HEK293T (cell line): Measurements from ENCODE around the gene CASZ1.

Experiments used
- BHLHE40 ChIP-seq: fragments of 450-650 bp; IDR thresholded peaks from 2 replicates; pipeline ENCODE4 v1.6.1; 2016; ENCODE audit warnings: mild to moderate bottlenecking, moderate library complexity, borderline replicate concordance
- CTBP1 ChIP-seq: fragments of 450-650 bp; IDR thresholded peaks from 2 replicates; pipeline ENCODE4 v1.6.1; 2016; ENCODE audit warnings: borderline replicate concordance
- FOXM1 ChIP-seq: fragments of 450-650 bp; IDR thresholded peaks from 2 replicates; pipeline ENCODE4 v1.6.1; 2017; ENCODE audit warnings: mild to moderate bottlenecking, borderline replicate concordance
- HDGF ChIP-seq: fragments of 450-650 bp; IDR thresholded peaks from 2 replicates; pipeline ENCODE4 v1.6.1; 2017; ENCODE audit warnings: antibody characterized with exemption, borderline replicate concordance
- L3MBTL2 ChIP-seq: fragments of 450-650 bp; conservative IDR thresholded peaks from 2 replicates; pipeline ENCODE4 v1.6.1; 2016; ENCODE audit warnings: mild to moderate bottlenecking
- SP1 ChIP-seq: fragments of 450-650 bp; IDR thresholded peaks from 2 replicates; pipeline ENCODE4 v1.6.1; 2017
- SUZ12 ChIP-seq: fragments of 450-650 bp; IDR thresholded peaks from 2 replicates; pipeline ENCODE4 v1.6.1; 2016; ENCODE audit warnings: mild to moderate bottlenecking
- ZNF384 ChIP-seq: fragments of 450-650 bp; IDR thresholded peaks from 2 replicates; pipeline ENCODE4 v1.6.1; 2016
- TF ChIP-seq, protein P1 (sequence below): fragments of 450-650 bp; IDR thresholded peaks from 2 replicates; pipeline ENCODE4 v1.6.1; 2016

DNA sequence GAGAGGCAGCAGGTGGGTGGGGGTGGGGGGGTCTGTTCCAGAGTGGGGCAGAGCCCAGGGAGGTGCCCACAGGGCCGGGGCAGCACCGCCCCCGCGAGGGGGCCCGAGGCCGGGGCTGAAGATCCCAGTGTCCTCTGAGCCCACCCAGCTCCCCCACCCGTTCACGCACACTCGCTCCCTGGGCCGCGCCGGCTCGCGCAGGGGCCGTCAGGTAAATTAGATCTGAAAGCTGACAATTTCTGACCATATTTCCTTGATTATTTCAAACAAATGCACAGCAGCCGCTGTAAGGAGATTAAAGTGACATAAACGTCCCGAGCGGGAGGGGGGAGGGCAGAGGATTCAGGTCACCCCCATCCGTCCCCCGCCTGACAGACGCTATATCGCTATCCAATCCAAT, 118.0 kb downstream of the CASZ1 start:
- TF ChIP-seq FOXM1 (no peak), SUZ12 (no peak), L3MBTL2 (no peak), HDGF (no peak), ZNF384 (no peak), BHLHE40 (no peak), SP1 (no peak), CTBP1 (no peak)
- TF ChIP-seq, protein P1, sequence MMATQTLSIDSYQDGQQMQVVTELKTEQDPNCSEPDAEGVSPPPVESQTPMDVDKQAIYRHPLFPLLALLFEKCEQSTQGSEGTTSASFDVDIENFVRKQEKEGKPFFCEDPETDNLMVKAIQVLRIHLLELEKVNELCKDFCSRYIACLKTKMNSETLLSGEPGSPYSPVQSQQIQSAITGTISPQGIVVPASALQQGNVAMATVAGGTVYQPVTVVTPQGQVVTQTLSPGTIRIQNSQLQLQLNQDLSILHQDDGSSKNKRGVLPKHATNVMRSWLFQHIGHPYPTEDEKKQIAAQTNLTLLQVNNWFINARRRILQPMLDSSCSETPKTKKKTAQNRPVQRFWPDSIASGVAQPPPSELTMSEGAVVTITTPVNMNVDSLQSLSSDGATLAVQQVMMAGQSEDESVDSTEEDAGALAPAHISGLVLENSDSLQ = no peak
